LNCAP (cell line): Measurements from ENCODE around the gene CINP.

Experiments used
- CTCF ChIP-seq: fragments of 450-650 bp; IDR thresholded peaks from 2 replicates; pipeline ENCODE4 v1.5.1; 2017; ENCODE audit warnings: mild to moderate bottlenecking

Gene CINP

GRCh38 chr14:102371361-102371760 is 8.7 kb upstream of the CINP start:
- no peak for TF ChIP-seq CTCF

GRCh38 chr14:102370305-102370809 is 7.7 kb upstream of the CINP start:
- TF ChIP-seq CTCF = no peak

- TF ChIP-seq CTCF = no peak
These were observed 673 bp upstream of the CINP start for GRCh38 chr14:102363182-102363943.

- no peak for TF ChIP-seq CTCF
These were observed 606 bp downstream of the CINP start for GRCh38 chr14:102362084-102362483.

- no peak for TF ChIP-seq CTCF
These were observed 2.3 kb downstream of the CINP start for GRCh38 chr14:102360388-102360787.

- no peak for TF ChIP-seq CTCF
These were observed 3.3 kb downstream of the CINP start for GRCh38 chr14:102359341-102359740.

GRCh38 chr14:102356280-102356679 is 6.4 kb downstream of the CINP start:
- TF ChIP-seq CTCF = no peak
